ENCODE results near the gene FAM98B. TPM values are rescaled to one million over a fixed set of nuclear protein-coding genes. Genes with fewer than 3 reads are reported as not detected.

The FAM98B gene
- polyA plus RNA-seq, 2 of the 4 experiments (the other 2 are of a cell fraction), result 16.5 to 18.8 TPM

DNA sequence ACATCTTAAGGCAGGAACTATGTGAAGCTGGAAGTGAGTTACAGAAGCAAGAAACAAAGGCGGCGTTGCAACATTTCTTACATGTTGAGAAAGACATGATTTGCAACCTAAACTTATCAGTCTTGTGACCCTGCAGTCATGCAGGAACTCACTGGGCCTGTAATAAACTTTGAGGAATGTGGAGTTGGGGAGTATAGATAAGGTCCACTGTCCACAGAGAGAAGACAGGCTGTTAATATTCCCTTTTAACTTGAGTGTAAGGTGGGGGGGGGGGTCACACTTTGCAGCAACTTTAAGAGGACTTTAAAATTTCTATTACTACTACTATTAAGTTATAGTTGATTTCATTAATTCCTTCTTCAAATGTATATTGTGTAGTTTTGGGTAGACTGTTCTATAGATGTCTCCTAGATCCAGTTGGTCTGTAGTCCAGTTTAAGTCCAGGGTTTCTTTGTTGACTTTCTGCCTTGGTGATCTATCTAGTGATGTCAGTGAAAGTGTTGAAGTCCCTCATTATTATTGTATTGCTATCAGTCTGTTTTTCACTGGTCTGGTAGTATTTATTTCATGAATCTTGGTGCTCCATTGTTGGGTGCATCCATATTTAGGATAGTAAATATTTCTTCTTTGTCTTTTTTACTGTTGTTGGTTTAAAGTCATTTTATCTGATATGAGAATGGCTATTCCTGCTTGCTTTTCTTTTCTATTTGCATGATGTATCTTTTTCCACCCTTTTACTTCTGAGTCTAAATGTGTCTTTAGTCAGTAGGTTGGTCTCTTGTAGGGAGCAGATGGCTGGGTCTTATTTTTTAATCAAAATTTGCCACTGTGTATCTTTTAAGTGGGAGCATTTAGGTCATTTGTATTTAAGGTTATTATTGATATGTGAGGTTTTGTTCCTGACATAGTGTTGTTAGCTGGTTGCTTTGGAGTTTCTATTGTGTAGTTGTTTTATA, 15.6 kb upstream of the FAM98B start:
- FAIRE-seq, result no peak
- no peak for DNase-seq (ENCODE audit: low read depth in 1 of 2, low spot score in 1 of 2)
- no peaks in the 10 kb centered on the region for H3K4me1 ChIP-seq
- H3K27ac ChIP-seq, result no peak overlapping the region
- H3K4me2 ChIP-seq, result no peak overlapping the region
- TF ChIP-seq FOXS1 (CRISPR knock-in tag; IDR thresholded peaks at IDR 0.05) (no peak), ESRRA (IDR thresholded peaks at IDR 0.05; ENCODE audit: borderline replicate concordance, low read length) (no peak), FOSB (CRISPR knock-in tag; IDR thresholded peaks at IDR 0.05) (no peak), ZSCAN20 (CRISPR knock-in tag; IDR thresholded peaks at IDR 0.05) (no peak), POLR2A (IDR thresholded peaks at IDR 0.05; ENCODE audit: low read length) (no peak), FOSL2 (IDR thresholded peaks at IDR 0.05) (no peak), FOSL2 (CRISPR knock-in tag; IDR thresholded peaks at IDR 0.05) (no peak), TP53 (CRISPR knock-in tag; IDR thresholded peaks at IDR 0.05) (no peak), HOXA7 (CRISPR knock-in tag; IDR thresholded peaks at IDR 0.05) (no peak)
- TF ChIP-seq, protein P1, sequence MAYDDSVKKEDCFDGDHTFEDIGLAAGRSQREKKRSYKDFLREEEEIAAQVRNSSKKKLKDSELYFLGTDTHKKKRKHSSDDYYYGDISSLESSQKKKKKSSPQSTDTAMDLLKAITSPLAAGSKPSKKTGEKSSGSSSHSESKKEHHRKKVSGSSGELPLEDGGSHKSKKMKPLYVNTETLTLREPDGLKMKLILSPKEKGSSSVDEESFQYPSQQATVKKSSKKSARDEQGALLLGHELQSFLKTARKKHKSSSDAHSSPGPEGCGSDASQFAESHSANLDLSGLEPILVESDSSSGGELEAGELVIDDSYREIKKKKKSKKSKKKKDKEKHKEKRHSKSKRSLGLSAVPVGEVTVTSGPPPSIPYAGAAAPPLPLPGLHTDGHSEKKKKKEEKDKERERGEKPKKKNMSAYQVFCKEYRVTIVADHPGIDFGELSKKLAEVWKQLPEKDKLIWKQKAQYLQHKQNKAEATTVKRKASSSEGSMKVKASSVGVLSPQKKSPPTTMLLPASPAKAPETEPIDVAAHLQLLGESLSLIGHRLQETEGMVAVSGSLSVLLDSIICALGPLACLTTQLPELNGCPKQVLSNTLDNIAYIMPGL (CRISPR knock-in tag; IDR thresholded peaks at IDR 0.05; ENCODE audit: borderline replicate concordance), result no peak
- TF ChIP-seq, protein P2, sequence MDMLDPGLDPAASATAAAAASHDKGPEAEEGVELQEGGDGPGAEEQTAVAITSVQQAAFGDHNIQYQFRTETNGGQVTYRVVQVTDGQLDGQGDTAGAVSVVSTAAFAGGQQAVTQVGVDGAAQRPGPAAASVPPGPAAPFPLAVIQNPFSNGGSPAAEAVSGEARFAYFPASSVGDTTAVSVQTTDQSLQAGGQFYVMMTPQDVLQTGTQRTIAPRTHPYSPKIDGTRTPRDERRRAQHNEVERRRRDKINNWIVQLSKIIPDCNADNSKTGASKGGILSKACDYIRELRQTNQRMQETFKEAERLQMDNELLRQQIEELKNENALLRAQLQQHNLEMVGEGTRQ (IDR thresholded peaks at IDR 0.05), result no peak
- ChIA-PET POLR2A (no interaction called here), CTCF (interaction anchor here (3.6 to 4.2 kb wide), 2 partner anchors 210 to 252 kb away, joined by 20 to 44 read pairs; no protein-coding TSS in a partner anchor)
- H3K9me3 ChIP-seq, result peaks cover 6% of the 10 kb centered on the region; the same call in 1 of the 3 replicates
- no peak for ATAC-seq
- 75% methylated on average over 2 of the region's 2 CpGs for WGBS (ENCODE audit: missing lambda C conversion rate)
- no peak overlapping the region for H3K4me3 ChIP-seq

DNA sequence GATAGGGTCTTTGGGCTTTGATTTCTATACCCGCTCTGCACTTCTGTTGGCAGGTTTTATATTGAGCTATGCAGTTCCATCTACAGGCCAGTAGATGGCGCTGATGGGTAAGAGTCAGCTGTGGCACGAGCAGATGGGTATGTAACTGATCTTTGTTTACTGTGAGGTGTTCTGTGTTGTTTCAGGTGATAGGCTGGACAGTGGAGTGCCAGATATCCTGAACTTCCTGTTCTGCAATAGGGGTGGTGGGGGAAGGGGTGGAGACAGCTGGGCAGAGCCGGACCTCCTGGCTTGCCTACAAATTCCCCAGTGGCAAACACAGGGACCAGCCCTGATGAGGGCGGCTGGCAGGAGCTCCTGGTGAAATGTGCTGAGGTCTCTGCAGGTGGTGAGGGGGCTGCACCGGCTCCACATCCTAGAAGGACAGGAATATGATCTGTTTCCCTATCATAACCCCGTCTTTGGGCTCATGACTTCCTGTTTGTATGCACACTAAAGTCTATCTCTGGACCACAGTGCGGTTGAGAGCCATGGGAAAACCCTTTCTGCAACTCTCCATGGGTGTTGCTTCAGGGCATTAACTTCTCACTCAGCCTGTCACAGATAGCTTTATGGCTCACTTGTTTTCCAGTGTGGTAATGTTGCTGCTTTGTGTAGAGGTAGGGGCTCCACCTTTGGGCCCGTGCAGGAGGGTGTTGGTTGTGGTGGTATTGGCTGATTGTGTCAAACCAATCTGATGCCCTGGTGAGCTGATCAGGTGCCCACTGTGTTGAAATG, 13.4 kb upstream of the FAM98B start:
- Histone ChIP-seq H3K4me3 (no peak overlapping the region), H3K4me2 (peak overlapping the region; percentile 31; the same call in 1 of the 3 replicates), H3K9me3 (peaks cover 6% of the 10 kb centered on the region; the same call in 1 of the 3 replicates), H3K27ac (no peak overlapping the region), H3K4me1 (no peaks in the 10 kb centered on the region)
- FAIRE-seq (no peak), DNase-seq (ENCODE audit: low read depth in 1 of 2, low spot score in 1 of 2) (peak; percentile 6 to 57), ATAC-seq (peak; percentile 81 to 82)
- ChIA-PET CTCF (interaction anchor here (0.5 to 4.2 kb wide), 41 partner anchors 10 to 444 kb away, joined by 3 to 44 read pairs (median 4); partner anchors contain the start of genes FAM98B and RASGRP1), POLR2A (interaction anchor here (0.5 to 1.1 kb wide), 2 partner anchors 14 to 185 kb away, joined by 3 read pairs; partner anchors contain the start of gene FAM98B)
- TF ChIP-seq, protein P3, sequence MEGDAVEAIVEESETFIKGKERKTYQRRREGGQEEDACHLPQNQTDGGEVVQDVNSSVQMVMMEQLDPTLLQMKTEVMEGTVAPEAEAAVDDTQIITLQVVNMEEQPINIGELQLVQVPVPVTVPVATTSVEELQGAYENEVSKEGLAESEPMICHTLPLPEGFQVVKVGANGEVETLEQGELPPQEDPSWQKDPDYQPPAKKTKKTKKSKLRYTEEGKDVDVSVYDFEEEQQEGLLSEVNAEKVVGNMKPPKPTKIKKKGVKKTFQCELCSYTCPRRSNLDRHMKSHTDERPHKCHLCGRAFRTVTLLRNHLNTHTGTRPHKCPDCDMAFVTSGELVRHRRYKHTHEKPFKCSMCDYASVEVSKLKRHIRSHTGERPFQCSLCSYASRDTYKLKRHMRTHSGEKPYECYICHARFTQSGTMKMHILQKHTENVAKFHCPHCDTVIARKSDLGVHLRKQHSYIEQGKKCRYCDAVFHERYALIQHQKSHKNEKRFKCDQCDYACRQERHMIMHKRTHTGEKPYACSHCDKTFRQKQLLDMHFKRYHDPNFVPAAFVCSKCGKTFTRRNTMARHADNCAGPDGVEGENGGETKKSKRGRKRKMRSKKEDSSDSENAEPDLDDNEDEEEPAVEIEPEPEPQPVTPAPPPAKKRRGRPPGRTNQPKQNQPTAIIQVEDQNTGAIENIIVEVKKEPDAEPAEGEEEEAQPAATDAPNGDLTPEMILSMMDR (IDR thresholded peaks at IDR 0.05), result peak; percentile 68
- TF ChIP-seq RAD21 (conservative IDR thresholded peaks at IDR 0.05 in 1 of 2, IDR thresholded peaks at IDR 0.05 in 1 of 2), result peak; percentile 63 to 71
- TF ChIP-seq SMC3 (IDR thresholded peaks at IDR 0.05), result peak; percentile 56
- TF ChIP-seq EHMT2 (IDR thresholded peaks at IDR 0.05; ENCODE audit: low read depth), result no peak
- WGBS (ENCODE audit: missing lambda C conversion rate), result 31% methylated on average over 7 of the region's 9 CpGs
